GM15510 (cell line): Measurements from ENCODE around the gene CD72.

ENCODE experiments used
- POLR2A ChIP-seq: IDR thresholded peaks from 3 replicates; pipeline ENCODE4 v1.6.1; 2011; ENCODE audit warnings: borderline replicate concordance; ENCODE audit not compliant: insufficient read length; ENCODE audit errors: extremely low read depth

The CD72 gene

DNA sequence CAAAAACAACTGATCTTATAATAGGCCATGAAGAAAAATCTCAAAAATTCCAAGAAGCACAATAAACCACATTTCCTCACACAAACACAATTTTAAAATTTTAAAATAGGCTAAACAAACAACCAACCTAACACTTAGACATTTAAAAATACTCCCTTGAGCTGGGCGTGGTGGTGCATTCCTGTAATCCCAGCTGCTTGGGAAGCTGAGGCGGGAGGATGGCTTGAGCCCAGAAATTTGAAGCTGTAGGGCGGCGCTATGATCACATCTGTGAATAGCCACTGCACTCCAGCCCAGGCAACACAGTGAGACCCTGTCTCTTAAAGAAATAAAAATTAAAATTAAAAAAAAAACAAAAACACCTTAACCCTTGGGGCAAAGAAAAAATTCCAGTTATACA, 50.0 kb downstream of the CD72 start:
- TF ChIP-seq POLR2A = no peak

DNA sequence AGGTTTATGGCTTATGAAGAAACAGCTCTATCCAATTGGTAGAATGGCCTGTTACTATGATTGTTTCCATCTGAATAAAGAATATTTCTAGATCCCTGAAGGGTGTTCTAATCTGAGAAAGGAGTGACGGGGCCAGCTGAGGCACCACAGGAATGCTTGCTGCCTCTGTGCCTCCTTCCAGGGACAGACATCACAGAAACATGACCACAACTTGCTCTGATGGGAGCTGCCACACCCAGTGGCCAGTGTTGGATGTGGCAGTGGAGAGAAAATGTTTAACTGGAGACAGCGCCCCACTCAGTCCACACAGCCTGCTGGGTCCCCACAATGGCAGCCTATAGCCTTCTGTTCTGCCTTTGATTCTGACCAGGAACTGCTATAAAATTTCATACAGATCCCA, 51.8 kb downstream of the CD72 start:
- TF ChIP-seq POLR2A = no peak

DNA sequence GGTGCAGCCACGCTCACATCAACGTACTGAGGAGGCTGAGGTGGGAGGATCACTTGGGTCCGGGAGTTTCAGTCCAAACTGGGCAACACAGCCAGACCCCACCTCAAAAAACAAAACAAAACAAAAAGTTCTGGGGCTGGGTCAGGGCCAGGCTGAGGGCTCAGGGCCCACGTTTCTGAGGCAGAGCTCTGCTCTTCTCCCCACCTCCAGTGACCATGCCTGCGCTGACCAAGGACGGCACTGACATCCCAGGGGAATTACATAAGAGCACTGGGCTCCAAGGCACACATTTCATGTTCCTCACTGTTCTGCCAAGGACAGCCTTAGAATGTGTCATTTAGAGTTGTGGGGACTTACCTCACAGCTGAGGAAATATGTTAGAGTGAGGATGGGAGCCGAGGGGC, 53.6 kb downstream of the CD72 start:
- TF ChIP-seq POLR2A = no peak

DNA sequence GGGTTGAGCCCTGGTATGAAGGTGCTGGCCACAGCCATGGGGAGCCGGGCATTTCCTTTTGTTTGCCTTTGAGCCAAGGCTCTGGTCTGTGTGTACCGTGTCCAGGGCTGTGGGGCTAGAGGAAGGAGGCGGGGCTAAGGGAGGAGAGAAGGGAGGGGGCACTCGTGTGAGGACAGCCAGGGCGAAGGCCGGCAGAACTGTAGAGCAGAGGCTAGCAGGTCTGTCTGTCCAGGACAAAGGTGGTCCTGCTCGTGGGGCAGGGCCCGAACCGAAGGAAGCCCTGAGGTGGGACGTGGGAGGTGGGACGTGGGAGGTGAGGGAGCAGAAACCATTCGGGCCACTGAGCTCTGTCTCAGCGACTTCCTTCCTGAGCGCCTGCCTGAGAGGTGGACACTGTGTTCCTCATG, 54.4 kb downstream of the CD72 start:
- TF ChIP-seq POLR2A = no peak

DNA sequence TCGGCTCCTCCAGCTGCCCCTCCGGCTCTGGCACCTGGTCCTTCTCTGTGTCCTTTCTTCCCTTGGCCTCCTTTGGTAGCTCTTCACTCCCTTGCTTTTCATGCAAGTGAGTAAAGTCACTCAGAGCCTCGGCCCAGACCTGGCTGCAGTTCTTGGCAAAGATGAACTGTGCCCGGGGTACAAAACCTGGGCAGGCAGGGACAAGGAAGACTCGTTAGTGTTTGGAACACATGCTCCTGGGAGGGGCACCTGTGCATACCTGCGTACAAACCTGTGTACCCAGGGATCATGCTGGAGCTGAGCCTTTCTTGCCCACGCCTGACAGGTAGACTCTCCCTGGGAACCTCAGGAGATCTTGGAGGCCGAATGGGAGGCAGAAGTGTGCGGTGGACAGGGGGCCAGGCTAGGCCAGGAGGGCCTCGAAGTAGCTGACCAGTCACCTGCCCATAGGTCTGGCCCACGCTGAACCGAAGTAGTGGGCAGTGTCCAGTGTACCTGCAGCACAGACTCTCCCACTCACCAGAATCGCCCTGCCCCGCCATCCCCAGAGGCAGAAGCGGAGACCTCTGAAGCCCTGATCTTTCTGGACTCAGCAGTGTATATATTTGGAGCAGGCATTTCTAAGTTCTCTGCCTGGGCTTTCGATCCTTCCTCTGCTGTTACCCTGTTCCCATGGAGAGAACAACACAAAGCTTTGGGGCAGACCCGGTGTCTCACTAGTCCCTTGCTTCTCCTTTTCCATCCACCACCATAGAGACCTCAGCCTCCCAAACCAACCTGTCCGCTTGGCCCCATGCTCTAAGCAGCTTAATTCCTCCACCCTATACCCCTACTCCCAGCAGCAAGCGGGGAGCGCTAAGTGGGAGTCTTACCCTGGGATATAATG, 55.1 kb downstream of the CD72 start:
- TF ChIP-seq POLR2A = no peak

DNA sequence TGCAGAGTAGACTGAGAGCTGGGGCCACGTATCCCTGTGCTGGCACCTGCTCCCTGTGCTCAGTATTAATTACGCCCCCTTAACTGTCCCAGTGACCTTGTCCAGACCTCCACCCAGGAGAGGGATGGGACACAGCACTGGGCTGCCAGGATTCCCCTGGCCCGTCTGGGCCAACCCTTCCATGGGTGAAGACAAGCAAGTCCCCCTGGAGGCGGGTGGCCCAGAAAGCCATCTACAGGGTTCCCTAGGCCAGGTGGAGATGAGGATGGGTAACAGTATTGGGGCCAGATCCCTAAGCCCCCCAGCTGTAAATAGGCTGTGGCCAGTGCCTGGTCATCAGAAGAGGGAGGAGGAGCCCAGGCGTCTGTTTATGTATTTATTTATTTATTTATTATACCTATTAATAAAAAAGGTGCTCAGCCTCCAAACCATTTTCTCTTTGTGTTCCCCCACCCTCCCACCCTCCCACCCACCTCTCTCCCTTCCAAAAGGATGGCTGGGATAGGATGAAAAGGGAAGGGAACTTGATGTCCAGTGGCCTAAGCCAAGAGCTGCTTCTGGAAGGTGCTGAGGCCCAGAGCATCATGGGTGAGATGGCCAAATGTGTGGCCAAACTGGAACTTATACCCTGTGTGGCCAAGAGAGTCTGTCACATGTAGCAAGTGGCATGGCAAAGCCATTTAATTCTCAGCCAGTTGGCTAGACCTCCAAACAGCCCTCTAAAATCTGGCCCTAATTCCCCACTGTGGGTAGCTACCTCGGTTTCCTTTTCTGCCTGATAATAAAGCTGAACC, 56.5 kb downstream of the CD72 start:
- TF ChIP-seq POLR2A = no peak

DNA sequence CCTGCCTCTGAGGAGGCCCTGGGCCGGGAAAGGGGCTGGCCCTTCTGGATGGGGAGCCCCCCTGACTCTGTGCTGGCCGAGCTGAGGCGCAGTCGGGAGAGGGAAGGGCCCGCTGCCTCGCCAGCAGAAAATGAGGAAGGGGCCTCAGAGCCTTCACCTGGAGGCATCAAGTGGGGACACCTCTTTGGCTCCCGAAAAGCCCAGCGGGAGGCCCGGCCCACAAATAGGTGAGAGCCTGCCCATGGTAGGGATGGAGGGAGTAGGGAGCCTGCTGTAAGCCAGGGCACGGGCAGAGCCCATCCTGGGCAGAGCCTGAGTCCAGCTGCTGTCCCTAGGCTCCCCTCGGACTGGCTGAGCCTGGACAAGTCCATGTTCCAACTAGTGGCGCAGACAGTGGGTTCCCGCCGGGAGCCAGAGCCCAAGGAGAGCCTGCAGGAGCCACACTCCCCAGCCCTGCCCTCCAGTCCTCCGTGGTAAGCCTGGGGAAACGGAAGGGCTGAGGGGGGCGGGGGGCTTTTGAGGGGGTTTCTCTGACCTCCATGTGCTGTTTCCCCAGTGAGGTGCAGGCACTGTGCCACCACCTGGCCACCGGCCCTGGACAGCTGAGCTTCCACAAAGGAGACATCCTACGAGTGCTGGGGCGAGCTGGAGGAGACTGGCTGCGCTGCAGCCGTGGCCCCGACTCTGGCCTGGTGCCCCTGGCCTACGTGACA, 57.4 kb downstream of the CD72 start:
- no peak for TF ChIP-seq POLR2A
